Naive thymus-derived CD4-positive, alpha-beta T cell (primary cell): ENCODE data around the gene BCL7C. TPM values are rescaled to one million over a fixed set of nuclear protein-coding genes. Genes with fewer than 3 reads are reported as not detected.
"Not testable (repeated sequence)": the region's sequence is repeated elsewhere in the genome, so short reads cannot be mapped to it uniquely, and the experiment has no call there.

Experiments
- ATAC-seq: fragments of 150-1000 bp; cut with Tn5 transposase; 2 replicates; pipeline ENCODE4 v1.10.0; 2021; ENCODE audit warnings: mild to moderate bottlenecking, moderate library complexity
- CTCF ChIA-PET: fragments of 350-600 bp; sonication (Branson Sonifier 250); formaldehyde crosslinking; loops from one replicate; lab custom pipeline; 2021; ENCODE audit warnings: antibody characterized with exemption; lab: Charles Lee
- POLR2A ChIA-PET: fragments of 350-600 bp; sonication (Branson Sonifier 250); formaldehyde crosslinking; loops from one replicate; lab custom pipeline; 2021; ENCODE audit warnings: antibody characterized with exemption, inconsistent platforms; lab: Charles Lee
- DNase-seq, 9 donors: peaks; one replicate each; pipeline versions ENCODE4 v3.0.0 to v3.0.0-alpha.2; 2020 to 2022; ENCODE audit warnings: mixed read lengths in 1 of 9
- H3K27ac ChIP-seq: one replicate; pipeline ENCODE4 v1.7.0; 2013; ENCODE audit warnings: mild to moderate bottlenecking, low read depth, low read length, moderate library complexity
- H3K27me3 ChIP-seq, 2 donors: one replicate each; pipeline ENCODE4 v1.7.0; 2013; ENCODE audit warnings: low read length in 2 of 2, mild to moderate bottlenecking in 2 of 2, moderate library complexity in 2 of 2; ENCODE audit not compliant: control insufficient read depth in 2 of 2, insufficient read depth in 2 of 2
- H3K36me3 ChIP-seq, 3 experiments: 1 replicate in 2 of 3; 2 replicates in 1 of 3; pipeline ENCODE4 v1.7.0; 2013; ENCODE audit warnings: low read length in 3 of 3, mild to moderate bottlenecking in 3 of 3, moderate library complexity in 1 of 3; ENCODE audit not compliant: insufficient read depth in 3 of 3, control insufficient read depth in 2 of 3
- H3K4me1 ChIP-seq, 2 donors: one replicate each; pipeline ENCODE4 v1.7.0; 2013; ENCODE audit warnings: low read length in 2 of 2, mild to moderate bottlenecking in 2 of 2, moderate library complexity in 1 of 2; ENCODE audit not compliant: control insufficient read depth in 2 of 2, insufficient read depth in 2 of 2
- H3K4me3 ChIP-seq: 2 replicates; pipeline ENCODE4 v1.7.0; 2013; ENCODE audit warnings: mild to moderate bottlenecking, low read length
- H3K9me3 ChIP-seq, 3 experiments: 1 replicate in 2 of 3; 2 replicates in 1 of 3; pipeline ENCODE4 v1.7.0; 2013; ENCODE audit warnings: low read length in 3 of 3; ENCODE audit not compliant: control insufficient read depth in 2 of 3
- H3K27ac Mint-ChIP-seq, 9 donors: one replicate each; pipeline ENCODE4 v1.8.0; 2020 to 2022; ENCODE audit warnings: mixed read lengths in 9 of 9, mild to moderate bottlenecking in 8 of 9, moderate library complexity in 5 of 9, inconsistent platforms in 2 of 9
- H3K27me3 Mint-ChIP-seq, 5 donors: one replicate each; pipeline ENCODE4 v1.8.0; 2021 to 2022; ENCODE audit warnings: mixed read lengths in 5 of 5, mild to moderate bottlenecking in 1 of 5
- H3K36me3 Mint-ChIP-seq, 5 donors: one replicate each; pipeline ENCODE4 v1.8.0; 2020 to 2022; ENCODE audit warnings: mixed read lengths in 5 of 5, mild to moderate bottlenecking in 3 of 5, inconsistent platforms in 1 of 5
- H3K4me1 Mint-ChIP-seq, 7 donors: one replicate each; pipeline ENCODE4 v1.8.0; 2020 to 2022; ENCODE audit warnings: mixed read lengths in 7 of 7, mild to moderate bottlenecking in 3 of 7, inconsistent platforms in 1 of 7
- H3K4me3 Mint-ChIP-seq, 10 donors: one replicate each; pipeline ENCODE4 v1.8.0; 2020 to 2022; ENCODE audit warnings: mild to moderate bottlenecking in 10 of 10, mixed read lengths in 10 of 10, moderate library complexity in 6 of 10, inconsistent platforms in 2 of 10
- H3K9me3 Mint-ChIP-seq, 11 donors: one replicate each; pipeline ENCODE4 v1.8.0; 2020 to 2022; ENCODE audit warnings: mixed read lengths in 11 of 11, mild to moderate bottlenecking in 4 of 11, inconsistent platforms in 1 of 11, moderate library complexity in 1 of 11
- intact Hi-C, 2 donors: fragments of 100-400 bp; cut with micrococcal nuclease; formaldehyde crosslinking; loops; one replicate each; pipeline ENCODE4 v1.15.1; 2023
- polyA plus RNA-seq, 2 donors: library from polyadenylated mRNA; unstranded; fragments of 300-500 nt; fragmentation: Illumina TruSeq; gene quantifications; one replicate each; pipeline ENCODE4 v1.2.3, GENCODE V29; 2021
- total RNA-seq, 6 experiments: library from RNA in 5 of 6; stranded (reverse) in 5 of 6; gene quantifications; 1 replicate in 5 of 6; 2 replicates in 1 of 6; pipeline ENCODE4 v1.2.3 and lab custom pipeline; 2021 to 2026

The BCL7C gene
- total and polyA plus RNA-seq, 7 experiments from 2014 or later = 17.2 to 31.4 (median 22.7) TPM

GRCh38 chr16:30867747-30868146 is 26.1 kb downstream of the BCL7C start:
- Histone ChIP-seq H3K4me1 (peaks cover 0 to 3% of the 10 kb centered on the region in 2 donors), H3K4me3 (no peak overlapping the region), H3K27ac (no peak overlapping the region), H3K36me3 (no peaks in the 10 kb centered on the region), H3K9me3 (no peaks in the 10 kb centered on the region), H3K27me3 (no peaks in the 10 kb centered on the region)
- no peak for DNase-seq
- ChIA-PET CTCF (no interaction called here), POLR2A (interaction anchor here (0.7 kb wide), 1 partner anchor 34 kb away, joined by 3 read pairs; no protein-coding TSS in a partner anchor)
- no peak for ATAC-seq
- no peaks in the 10 kb centered on the region for H3K36me3 Mint-ChIP-seq
- H3K9me3 Mint-ChIP-seq = no peaks in the 10 kb centered on the region
- H3K4me3 Mint-ChIP-seq = no peak overlapping the region
- no peaks in the 10 kb centered on the region for H3K27me3 Mint-ChIP-seq
- intact Hi-C loops = no loop called here
- no peak overlapping the region for H3K27ac Mint-ChIP-seq
- peaks cover 0 to 5% (median 1%) of the 10 kb centered on the region in 7 donors for H3K4me1 Mint-ChIP-seq

GRCh38 chr16:30866031-30866430 is 27.8 kb downstream of the BCL7C start:
- Histone ChIP-seq H3K9me3 (no peaks in the 10 kb centered on the region), H3K27me3 (no peaks in the 10 kb centered on the region), H3K27ac (no peak overlapping the region), H3K4me1 (no peaks in the 10 kb centered on the region), H3K36me3 (no peaks in the 10 kb centered on the region), H3K4me3 (no peak overlapping the region)
- Mint-ChIP-seq H3K27me3 (no peaks in the 10 kb centered on the region), H3K4me1 (peaks cover 0 to 2% (median 0%) of the 10 kb centered on the region in 7 donors), H3K36me3 (no peaks in the 10 kb centered on the region), H3K27ac (no peak overlapping the region), H3K9me3 (no peaks in the 10 kb centered on the region), H3K4me3 (no peak overlapping the region)
- ATAC-seq (no peak), DNase-seq (no peak)
- intact Hi-C loops = no loop called here
- ChIA-PET POLR2A (interaction anchor here (1.6 kb wide), 1 partner anchor 9 kb away, joined by 6 read pairs; no protein-coding TSS in a partner anchor), CTCF (interaction anchor here (0.7 kb wide), 1 partner anchor 48 kb away, joined by 4 read pairs; no protein-coding TSS in a partner anchor)

DNA sequence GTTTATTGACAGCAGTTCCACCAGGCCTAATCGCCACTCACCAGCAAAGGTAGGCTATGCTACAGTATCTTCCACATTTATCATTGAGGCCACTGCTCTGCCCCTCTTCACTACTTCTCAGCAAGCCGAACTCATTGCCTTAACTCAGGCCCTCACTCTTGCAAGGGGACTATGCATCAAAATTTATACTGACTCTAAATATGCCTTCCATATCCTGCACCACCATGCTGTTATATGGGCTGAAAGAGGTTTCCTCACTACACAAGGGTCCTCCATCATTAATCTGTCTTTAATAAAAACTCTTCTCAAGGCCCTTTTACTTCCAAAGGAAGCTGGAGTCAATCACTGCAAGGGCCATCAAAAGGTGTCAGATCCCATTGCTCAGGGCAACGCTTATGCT is 30.7 kb downstream of the BCL7C start:
- H3K36me3 Mint-ChIP-seq, H3K36me3 ChIP-seq, H3K4me3 Mint-ChIP-seq, H3K9me3 ChIP-seq, H3K27me3 Mint-ChIP-seq, H3K27ac ChIP-seq, POLR2A ChIA-PET, H3K4me3 ChIP-seq, ATAC-seq, H3K27ac Mint-ChIP-seq, CTCF ChIA-PET, H3K9me3 Mint-ChIP-seq, H3K27me3 ChIP-seq, H3K4me1 ChIP-seq, H3K4me1 Mint-ChIP-seq, DNase-seq: not testable (repeated sequence)
- intact Hi-C loops = loop anchor here in 1 of 2 donors (5.0 kb wide), 1 partner anchor 34 kb away; the partner anchor contains the start of gene CTF1

GRCh38 chr16:30860729-30861128 is 33.1 kb downstream of the BCL7C start:
- H3K4me1 Mint-ChIP-seq, H3K9me3 Mint-ChIP-seq, CTCF ChIA-PET, H3K4me1 ChIP-seq, H3K4me3 ChIP-seq, H3K27me3 ChIP-seq, H3K36me3 ChIP-seq, H3K4me3 Mint-ChIP-seq, H3K27me3 Mint-ChIP-seq, H3K36me3 Mint-ChIP-seq, POLR2A ChIA-PET, H3K9me3 ChIP-seq, DNase-seq, H3K27ac ChIP-seq, ATAC-seq: not testable (repeated sequence)
- peak overlapping the region in 1 of 9 donors; percentile 3 for H3K27ac Mint-ChIP-seq
- intact Hi-C loops = loop anchor here in 1 of 2 donors (5.0 kb wide), 1 partner anchor 37 kb away; the partner anchor contains the start of gene CTF1

DNA sequence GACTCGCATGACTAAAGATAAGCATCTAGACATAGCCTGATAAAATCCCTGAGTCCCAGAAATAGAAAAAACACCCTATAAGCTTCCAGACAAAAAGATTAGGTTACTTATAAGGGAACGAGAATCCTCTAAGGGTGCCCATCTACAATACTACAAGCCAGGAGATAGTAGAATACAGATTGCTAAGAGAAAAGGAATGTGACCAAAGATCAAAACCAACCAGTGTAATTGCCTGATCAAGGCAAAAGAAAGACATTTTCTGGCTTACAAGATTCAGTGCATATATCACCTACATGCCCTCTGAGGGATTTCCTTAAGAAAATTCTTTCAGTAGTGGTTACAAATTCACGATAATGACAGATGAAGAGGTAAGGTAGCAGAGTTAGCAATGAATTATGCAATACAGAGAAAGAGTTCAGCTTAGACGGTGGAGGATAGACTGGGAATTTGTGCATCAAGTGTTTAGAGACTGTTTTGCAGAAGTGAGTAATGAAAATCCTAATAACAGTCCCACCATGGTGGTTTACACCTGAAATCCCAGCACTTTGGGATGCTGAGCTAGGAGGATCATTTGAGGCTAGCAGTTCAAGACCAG is 35.0 kb downstream of the BCL7C start:
- intact Hi-C loops = no loop called here
- no peaks in the 10 kb centered on the region for H3K27me3 ChIP-seq
- ChIA-PET POLR2A (no interaction called here), CTCF (interaction anchor here (0.5 to 1.2 kb wide), 3 partner anchors 16 to 854 kb away, joined by 3 to 8 read pairs (median 3); no protein-coding TSS in a partner anchor)
- Mint-ChIP-seq H3K4me1 (peaks cover 0 to 3% (median 0%) of the 10 kb centered on the region in 7 donors), H3K27me3 (no peaks in the 10 kb centered on the region), H3K27ac (no peak overlapping the region), H3K9me3 (no peaks in the 10 kb centered on the region), H3K4me3 (no peak overlapping the region), H3K36me3 (peaks cover 0 to 4% (median under 1%) of the 10 kb centered on the region in 5 donors)
- H3K36me3 ChIP-seq = no peaks in the 10 kb centered on the region
- no peaks in the 10 kb centered on the region for H3K9me3 ChIP-seq
- H3K4me3 ChIP-seq = no peak overlapping the region
- no peak for ATAC-seq
- no peak for DNase-seq
- no peak overlapping the region for H3K27ac ChIP-seq
- H3K4me1 ChIP-seq = no peaks in the 10 kb centered on the region

DNA sequence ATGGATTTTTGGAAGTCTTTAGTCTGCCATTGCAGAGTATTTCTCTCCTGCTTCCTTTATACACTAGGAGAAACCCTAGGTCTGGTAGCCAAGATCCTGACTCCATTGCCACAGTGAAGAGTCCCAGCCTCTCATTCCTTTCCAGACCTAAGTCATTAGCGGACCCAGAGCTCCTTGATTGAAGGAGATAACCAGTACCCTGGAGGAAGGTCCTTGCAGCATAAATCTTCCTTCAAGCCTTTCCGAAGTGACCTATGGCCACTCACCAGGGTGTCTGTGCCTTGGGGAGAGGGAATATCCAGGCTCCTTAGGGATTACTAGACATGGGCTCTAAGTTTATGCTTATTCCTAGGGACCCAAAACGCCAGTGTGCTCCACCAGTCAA is 35.8 kb downstream of the BCL7C start:
- no peaks in the 10 kb centered on the region for H3K27me3 ChIP-seq
- Mint-ChIP-seq H3K27ac (no peak overlapping the region), H3K36me3 (peaks cover 3 to 11% (median 4%) of the 10 kb centered on the region in 5 donors), H3K4me1 (peaks cover 0 to 7% (median 0%) of the 10 kb centered on the region in 7 donors), H3K4me3 (no peak overlapping the region), H3K27me3 (no peaks in the 10 kb centered on the region), H3K9me3 (no peaks in the 10 kb centered on the region)
- no peaks in the 10 kb centered on the region for H3K36me3 ChIP-seq
- no peaks in the 10 kb centered on the region for H3K4me1 ChIP-seq
- DNase-seq (no peak), ATAC-seq (no peak)
- ChIA-PET POLR2A (no interaction called here), CTCF (interaction anchor here (0.6 to 1.9 kb wide), 3 partner anchors 12 to 17 kb away, joined by 3 to 5 read pairs (median 3); no protein-coding TSS in a partner anchor)
- H3K27ac ChIP-seq = no peak overlapping the region
- no peak overlapping the region for H3K4me3 ChIP-seq
- no peaks in the 10 kb centered on the region for H3K9me3 ChIP-seq
- intact Hi-C loops = no loop called here
